Stimulated activated naive CD8-positive, alpha-beta T cell treated with anti-CD3 and anti-CD28 coated beads, Interleukin-15, Interleukin-2, amounts not matched to agents 100 U/mL and 50 U/mL, for 24 hours (primary cell): Measurements from ENCODE around the gene KRTAP10-9.
A peak's percentile ranks its signal among the peaks of the same experiment; 100 is the strongest.
"Not testable (repeated sequence)": the region's sequence is repeated elsewhere in the genome, so short reads cannot be mapped to it uniquely, and the experiment has no call there.

Experiments used
- ATAC-seq: fragments of 150-1000 bp; cut with Tn5 transposase; one replicate; pipeline ENCODE4 v1.10.0; 2021
- DNase-seq: peaks from one replicate; pipeline ENCODE4 v3.0.0; 2021

KRTAP10-9 gene

GRCh38 chr21:44640761-44641160 lies 13.9 kb downstream of the KRTAP10-9 start:
- DNase-seq (no peak), ATAC-seq (no peak)

- DNase-seq (no peak), ATAC-seq (no peak)
These were observed 16.9 kb downstream of the KRTAP10-9 start for GRCh38 chr21:44643741-44644310.

GRCh38 chr21:44644878-44645277 lies 18.0 kb downstream of the KRTAP10-9 start:
- no peak for DNase-seq
- no peak for ATAC-seq

- ATAC-seq: not testable (repeated sequence)
These were observed 19.7 kb downstream of the KRTAP10-9 start, which contains the start of gene KRTAP10-11 for GRCh38 chr21:44646366-44647221. Gene KRTAP10-11, plus strand, starts transcription at chr21:44646414. Its CDS starts 45 bp downstream, at chr21:44646459.

GRCh38 chr21:44647222-44647552 lies 20.3 kb downstream of the KRTAP10-9 start:
- ATAC-seq (no peak), DNase-seq (no peak)

More at GRCh38 chr21:44646366-44647221, 19.7 kb downstream of the KRTAP10-9 start, which contains the start of gene KRTAP10-11:
- not testable (repeated sequence) for DNase-seq

DNA sequence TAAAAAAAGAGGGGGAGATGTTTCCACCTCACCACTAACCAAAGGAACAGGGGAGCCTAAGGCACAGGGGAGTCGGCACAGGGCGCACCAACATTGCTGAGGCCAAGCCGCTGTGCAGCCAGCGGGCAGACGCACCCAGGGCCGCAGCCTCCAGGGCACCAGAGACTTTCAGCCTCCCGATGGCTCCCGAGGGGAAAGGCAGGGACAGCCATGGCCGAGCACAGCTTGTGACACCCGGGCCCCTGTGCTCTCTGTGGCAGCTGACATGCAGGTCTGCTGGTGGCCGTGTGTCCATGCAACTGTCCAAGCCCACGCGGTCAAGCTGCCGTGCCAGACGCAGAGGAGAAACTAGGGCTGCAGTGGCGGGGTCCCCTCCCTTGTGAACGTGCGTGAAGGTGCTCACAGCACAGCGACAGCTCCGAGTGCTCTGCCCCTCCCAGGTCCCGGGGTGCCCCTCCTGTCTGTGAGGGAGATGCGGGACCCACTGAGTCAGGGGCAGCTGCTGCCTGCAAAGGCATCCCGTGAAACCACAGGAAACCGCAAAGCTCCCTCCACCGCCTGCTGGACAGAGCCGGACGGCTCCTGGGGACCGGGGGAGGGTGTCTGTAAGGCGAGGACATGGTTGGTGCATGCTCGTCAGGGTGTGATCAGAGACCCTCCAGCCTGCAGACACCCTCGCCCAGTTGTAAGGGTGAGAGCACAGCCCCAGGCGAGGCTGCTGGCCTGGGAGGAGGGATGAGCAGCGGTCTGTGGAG lies 21.8 kb downstream of the KRTAP10-9 start:
- ATAC-seq (no peak), DNase-seq (no peak)

DNA sequence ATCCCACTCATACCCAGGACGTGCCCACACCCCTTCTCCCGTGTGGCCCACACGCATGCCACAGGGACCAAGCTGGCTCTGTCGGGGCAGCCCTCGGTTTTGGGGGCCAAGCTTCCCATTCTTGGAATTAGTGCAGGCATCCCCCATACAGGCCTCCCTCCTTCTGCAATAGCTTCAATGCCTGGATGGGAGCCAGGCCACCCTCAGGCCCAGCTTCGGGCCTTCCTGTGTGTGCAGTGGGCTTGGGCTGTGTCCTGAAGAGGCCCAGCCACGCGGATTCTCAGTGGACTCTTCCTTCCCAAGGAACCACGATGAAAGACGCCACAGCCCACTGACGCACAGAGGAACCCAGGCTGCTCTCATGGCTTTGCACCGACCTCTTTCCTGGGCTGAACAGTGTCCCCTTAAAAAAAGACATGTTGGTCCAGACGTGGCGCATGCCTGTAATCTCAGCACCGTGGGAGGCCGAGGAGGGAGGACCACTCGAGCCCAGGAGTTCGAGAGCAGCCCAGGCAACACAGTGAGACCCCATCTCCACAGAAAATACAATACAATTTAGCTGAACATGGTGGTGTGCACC lies 22.7 kb downstream of the KRTAP10-9 start:
- ATAC-seq: no peak
- DNase-seq: no peak

DNA sequence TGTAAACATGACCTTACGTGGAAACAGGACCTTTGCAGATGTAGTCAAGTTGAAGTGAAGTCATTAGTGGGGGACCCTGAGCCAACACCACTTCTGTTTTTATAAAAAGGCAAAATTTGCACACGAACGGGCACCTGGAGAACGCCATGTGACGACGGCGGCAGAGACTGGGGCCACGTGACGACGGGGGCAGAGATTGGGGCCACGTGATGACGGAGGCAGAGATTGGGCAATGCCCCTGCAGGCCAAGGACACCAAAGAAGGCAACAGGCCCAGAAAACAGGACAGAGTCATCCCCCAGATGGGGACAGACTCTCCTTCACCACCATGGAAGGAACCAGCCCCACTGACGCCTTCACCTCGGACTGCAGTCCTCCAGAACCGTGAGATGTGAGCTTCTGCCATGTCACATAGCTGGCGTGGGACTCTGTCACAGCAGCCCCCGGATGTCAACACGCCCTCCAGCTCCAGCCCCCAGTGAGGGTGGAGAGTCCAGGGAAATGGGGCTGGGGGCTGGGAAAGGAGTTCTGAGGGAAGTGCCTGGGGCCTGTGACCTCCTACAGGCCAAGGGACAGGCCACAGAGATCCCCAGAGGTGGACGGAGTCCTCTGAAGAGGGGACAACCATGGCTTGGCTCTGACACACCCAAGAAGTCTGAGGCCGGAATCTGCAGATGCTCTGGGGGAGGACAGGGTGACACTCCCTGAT lies 23.5 kb downstream of the KRTAP10-9 start:
- no peak for DNase-seq
- no peak for ATAC-seq

GRCh38 chr21:44650973-44651675 lies 24.2 kb downstream of the KRTAP10-9 start:
- DNase-seq (no peak), ATAC-seq (no peak)

DNA sequence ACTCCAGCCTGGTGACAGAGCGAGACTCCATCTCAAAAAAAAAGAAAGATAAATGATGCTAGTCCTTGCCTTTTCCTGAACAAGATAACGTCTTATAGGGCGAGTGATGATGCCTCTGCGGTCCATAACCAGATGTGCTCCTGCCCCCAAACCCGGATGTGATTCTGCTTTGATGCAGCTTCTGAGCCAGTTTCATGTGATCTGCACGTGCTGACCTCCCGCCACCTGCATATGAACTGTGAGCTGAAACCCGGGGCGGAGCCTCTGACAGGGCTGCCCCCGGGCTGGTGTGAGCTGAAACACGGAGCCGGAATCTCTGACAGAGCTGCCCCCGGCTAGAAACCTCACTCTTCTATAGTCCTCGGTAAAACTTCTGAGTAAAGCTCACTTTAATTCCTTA lies 26.2 kb downstream of the KRTAP10-9 start:
- ATAC-seq (no peak), DNase-seq (no peak)

DNA sequence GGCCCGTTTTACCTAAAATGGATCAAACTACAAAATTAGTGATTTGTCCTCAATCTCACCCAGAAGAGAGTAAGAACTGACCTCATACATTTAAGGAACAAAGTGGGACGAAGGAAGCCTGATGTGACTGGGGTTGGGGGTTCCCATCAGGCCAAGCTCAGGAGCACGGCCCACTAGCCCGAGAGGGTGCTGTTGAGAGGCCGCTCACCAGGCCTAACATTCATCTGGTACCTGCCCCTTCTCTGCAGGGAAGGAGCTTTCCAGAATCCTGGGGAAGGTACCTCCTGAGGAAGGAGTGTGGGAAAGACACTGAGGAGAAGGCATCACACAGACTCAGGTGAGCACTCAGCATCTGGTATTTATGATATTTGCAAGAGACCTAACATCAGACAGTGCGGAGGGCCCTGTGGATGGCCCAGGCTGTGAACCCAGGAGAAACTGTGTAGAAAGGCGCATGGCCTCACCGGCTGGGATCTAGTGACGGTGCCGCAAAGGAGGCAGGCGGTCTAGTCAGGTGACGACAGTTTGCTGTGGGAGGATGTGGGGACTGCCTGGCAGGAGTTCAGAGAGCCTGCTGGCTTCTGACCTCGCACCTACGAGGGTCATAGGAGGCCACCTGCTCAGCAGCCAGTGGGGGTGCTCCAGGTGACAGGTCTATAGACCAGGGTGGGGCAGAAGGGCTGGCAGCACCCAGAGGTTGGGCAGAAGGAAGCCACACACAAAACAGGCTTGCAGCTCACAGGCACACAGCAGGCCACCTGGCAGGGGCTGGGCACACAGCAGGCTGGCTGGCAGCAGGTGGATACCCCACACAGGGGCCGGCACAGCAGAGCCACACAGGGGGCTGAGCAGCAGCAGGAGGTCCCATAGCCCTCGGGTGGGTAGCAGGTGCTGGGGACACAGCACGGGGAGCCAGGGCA lies 27.0 kb downstream of the KRTAP10-9 start:
- peak; percentile 16 for DNase-seq
- ATAC-seq: no peak

GRCh38 chr21:44654576-44655175 lies 27.8 kb downstream of the KRTAP10-9 start, which contains the start of gene KRTAP12-4:
Gene KRTAP12-4, minus strand, starts transcription at chr21:44654659. Its CDS starts 45 bp downstream, at chr21:44654614.
- DNase-seq: no peak
- ATAC-seq: peak; percentile 13

DNA sequence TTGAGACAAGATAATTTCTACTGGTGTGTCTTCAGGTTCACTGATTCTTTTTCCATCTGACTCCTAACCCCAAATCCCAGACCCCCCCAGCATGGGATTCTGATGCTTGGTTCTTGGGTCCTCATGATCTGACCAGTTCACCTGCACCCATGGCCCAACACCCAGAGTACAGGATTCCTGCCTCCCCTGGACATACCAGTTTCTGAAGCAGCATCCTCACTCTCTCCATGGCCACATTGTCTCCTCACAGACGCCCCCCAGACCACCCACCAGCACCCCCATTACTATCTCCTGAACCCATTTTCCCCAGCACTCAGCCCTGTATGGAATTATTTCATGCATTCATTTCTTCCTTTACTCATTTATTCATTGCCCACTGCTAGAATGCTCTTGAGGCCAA lies 30.0 kb downstream of the KRTAP10-9 start:
- no peak for DNase-seq
- ATAC-seq: no peak

DNA sequence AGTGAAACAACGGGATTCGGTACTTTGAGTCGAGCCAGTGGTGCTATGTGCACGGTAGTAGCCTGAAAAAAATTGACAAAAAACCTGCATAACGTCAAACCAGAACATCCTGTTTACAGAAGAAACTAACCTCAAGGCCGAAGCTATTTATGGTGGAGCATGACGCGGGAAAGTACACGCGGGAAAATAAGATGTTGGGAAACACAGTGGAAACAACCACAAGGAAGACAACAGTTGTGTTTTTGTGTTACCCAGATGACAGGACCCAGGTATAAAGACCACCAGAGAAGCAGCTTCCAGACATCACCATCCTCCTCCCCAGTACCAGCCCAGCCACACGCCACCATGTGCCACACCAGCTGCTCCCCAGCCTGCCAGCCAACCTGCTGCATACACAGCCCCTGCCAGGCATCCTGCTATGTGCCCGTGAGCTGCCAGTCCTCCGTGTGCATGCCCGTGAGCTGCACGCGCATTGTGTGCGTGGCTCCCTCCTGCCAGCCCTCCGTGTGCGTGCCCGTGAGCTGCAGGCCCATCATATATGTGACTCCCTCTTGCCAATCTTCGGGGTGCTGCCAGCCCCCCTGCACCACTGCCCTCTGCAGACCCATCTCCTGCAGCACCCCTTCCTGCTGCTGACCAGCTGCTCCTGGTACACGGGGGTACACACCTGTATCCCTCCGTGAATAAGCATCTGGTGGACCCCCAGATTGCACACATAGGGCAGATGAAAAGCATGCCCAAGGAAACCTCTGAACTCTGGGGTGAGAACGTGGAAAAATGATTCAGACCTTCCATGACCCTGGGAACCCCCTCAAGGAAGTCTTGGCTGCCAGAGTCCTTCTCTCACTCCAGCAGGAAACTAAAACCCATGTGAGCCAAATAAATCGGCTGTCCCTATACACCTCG lies 31.0 kb downstream of the KRTAP10-9 start, which contains the start of gene KRTAP12-3:
KRTAP12-3 (plus strand) TSS at position 298 of the 906 bp plus-strand sequence; CDS start at position 346, 48 bp downstream.
- DNase-seq (peak; percentile 21), ATAC-seq (peak; percentile 30)

DNA sequence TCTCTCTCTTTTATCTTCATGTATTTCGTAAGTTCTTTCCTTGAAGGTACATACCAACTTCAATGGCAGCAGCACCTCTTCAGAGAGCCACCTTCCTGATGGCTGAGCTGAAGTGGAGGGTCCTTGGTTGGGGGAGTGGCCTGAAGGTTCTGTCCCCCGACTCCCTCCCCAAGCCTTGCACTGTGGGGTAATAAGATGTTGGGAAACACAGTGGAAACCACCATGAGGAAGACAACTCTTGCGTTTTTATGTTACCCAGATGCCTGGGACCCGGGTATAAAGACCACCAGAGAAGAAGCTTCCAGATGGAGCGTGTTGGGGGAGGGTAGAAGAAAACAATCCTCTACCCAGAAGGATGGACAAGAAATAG lies 31.6 kb downstream of the KRTAP10-9 start:
- DNase-seq (no peak), ATAC-seq (no peak)

- ATAC-seq (peak; percentile 10), DNase-seq (no peak)
These were observed 32.2 kb downstream of the KRTAP10-9 start for GRCh38 chr21:44658913-44659595.

GRCh38 chr21:44661567-44661966 lies 34.7 kb downstream of the KRTAP10-9 start:
- ATAC-seq: not testable (repeated sequence)

DNA sequence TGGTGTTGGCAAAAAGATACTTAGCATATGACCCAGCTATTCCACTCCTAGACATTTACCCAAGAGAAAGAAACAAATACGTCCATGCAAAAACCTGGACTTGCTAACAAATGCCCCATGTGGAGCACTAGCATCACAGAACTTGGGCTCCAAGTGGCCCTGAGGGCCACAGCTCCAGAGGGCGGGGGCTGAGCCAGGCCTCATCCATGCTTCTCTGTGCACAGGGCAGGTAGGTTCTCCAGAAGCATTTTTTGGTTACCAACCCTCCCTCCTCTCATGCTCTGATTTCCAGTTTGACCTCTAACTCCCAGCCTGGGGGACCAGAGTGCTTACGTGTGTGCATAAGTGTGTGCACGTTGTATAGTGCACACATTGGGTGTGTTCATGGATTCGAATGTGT lies 37.8 kb downstream of the KRTAP10-9 start:
- DNase-seq (no peak), ATAC-seq (no peak)

More at GRCh38 chr21:44661567-44661966, 34.7 kb downstream of the KRTAP10-9 start:
- not testable (repeated sequence) for DNase-seq
